22Rv1 (cell line): ENCODE data around the gene OR13H1.

Experiments used
- ZFX ChIP-seq: fragments of 450-650 bp; IDR thresholded peaks from 2 replicates; pipeline ENCODE4 v1.6.1; 2017; ENCODE audit warnings: antibody characterized with exemption, borderline replicate concordance
- TF ChIP-seq, protein P1 (sequence below): fragments of 450-650 bp; IDR thresholded peaks from 2 replicates; pipeline ENCODE4 v1.5.1; 2017; ENCODE audit warnings: mild to moderate bottlenecking

DNA sequence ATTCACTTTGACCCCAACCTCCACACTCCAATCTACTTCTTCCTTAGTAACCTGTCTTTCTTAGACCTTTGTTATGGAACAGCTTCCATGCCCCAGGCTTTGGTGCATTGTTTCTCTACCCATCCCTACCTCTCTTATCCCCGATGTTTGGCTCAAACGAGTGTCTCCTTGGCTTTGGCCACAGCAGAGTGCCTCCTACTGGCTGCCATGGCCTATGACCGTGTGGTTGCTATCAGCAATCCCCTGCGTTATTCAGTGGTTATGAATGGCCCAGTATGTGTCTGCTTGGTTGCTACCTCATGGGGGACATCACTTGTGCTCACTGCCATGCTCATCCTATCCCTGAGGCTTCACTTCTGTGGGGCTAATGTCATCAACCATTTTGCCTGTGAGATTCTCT is 344 bp downstream of the OR13H1 start:
- TF ChIP-seq, protein P1, sequence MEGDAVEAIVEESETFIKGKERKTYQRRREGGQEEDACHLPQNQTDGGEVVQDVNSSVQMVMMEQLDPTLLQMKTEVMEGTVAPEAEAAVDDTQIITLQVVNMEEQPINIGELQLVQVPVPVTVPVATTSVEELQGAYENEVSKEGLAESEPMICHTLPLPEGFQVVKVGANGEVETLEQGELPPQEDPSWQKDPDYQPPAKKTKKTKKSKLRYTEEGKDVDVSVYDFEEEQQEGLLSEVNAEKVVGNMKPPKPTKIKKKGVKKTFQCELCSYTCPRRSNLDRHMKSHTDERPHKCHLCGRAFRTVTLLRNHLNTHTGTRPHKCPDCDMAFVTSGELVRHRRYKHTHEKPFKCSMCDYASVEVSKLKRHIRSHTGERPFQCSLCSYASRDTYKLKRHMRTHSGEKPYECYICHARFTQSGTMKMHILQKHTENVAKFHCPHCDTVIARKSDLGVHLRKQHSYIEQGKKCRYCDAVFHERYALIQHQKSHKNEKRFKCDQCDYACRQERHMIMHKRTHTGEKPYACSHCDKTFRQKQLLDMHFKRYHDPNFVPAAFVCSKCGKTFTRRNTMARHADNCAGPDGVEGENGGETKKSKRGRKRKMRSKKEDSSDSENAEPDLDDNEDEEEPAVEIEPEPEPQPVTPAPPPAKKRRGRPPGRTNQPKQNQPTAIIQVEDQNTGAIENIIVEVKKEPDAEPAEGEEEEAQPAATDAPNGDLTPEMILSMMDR = no peak
- no peak for TF ChIP-seq ZFX
